CD4-positive, alpha-beta T cell (primary cell): Measurements from ENCODE around the gene COL23A1. TPM values are rescaled to one million over a fixed set of nuclear protein-coding genes. Genes with fewer than 3 reads are reported as not detected.

ENCODE experiments used
- ATAC-seq: fragments of 200-7000 bp; cut with Tn5 transposase; one replicate; pipeline ENCODE4 v1.10.0; 2022; ENCODE audit warnings: mild to moderate bottlenecking; ENCODE audit not compliant: poor library complexity
- CTCF ChIA-PET: fragments of 350-600 bp; sonication (Branson Sonifier 250); formaldehyde crosslinking; loops from one replicate; lab custom pipeline; 2021; ENCODE audit warnings: antibody characterized with exemption, inconsistent platforms; lab: Charles Lee
- POLR2A ChIA-PET: fragments of 350-600 bp; sonication (Branson Sonifier 250); formaldehyde crosslinking; loops from one replicate; lab custom pipeline; 2021; ENCODE audit warnings: antibody characterized with exemption, inconsistent platforms; lab: Charles Lee
- DNase-seq, 14 experiments: peaks; one replicate each; pipeline ENCODE4 v3.0.0-alpha.2; 2013 to 2020; ENCODE audit warnings: mixed read lengths in 2 of 14
- H3K27ac ChIP-seq, 2 donors: one replicate each; pipeline versions ENCODE4 v1.5.1 to v1.7.0; 2013; ENCODE audit warnings: low read length in 2 of 2, low read depth in 1 of 2, mild to moderate bottlenecking in 1 of 2
- H3K27me3 ChIP-seq, 2 experiments: 1 replicate in 1 of 2; 2 replicates in 1 of 2; pipeline versions ENCODE4 v1.6.1 to v1.7.0; 2013; ENCODE audit warnings: low read length in 2 of 2, control low read depth in 1 of 2, mild to moderate bottlenecking in 1 of 2, moderate library complexity in 1 of 2; ENCODE audit not compliant: insufficient read depth in 2 of 2, control insufficient read depth in 1 of 2
- H3K36me3 ChIP-seq: one replicate; pipeline ENCODE4 v1.6.1; 2013; ENCODE audit warnings: low read length, control low read depth; ENCODE audit not compliant: insufficient read depth
- H3K4me1 ChIP-seq: one replicate; pipeline ENCODE4 v1.6.1; 2013; ENCODE audit warnings: low read length, control low read depth; ENCODE audit not compliant: insufficient read depth
- H3K4me3 ChIP-seq: one replicate; pipeline ENCODE4 v1.5.1; 2013; ENCODE audit warnings: mild to moderate bottlenecking, low read length, moderate library complexity
- H3K9me3 ChIP-seq, 2 experiments: 1 replicate in 1 of 2; 2 replicates in 1 of 2; pipeline versions ENCODE4 v1.6.1 to v1.7.0; 2013; ENCODE audit warnings: low read length in 2 of 2, mild to moderate bottlenecking in 2 of 2, control low read depth in 1 of 2, moderate library complexity in 1 of 2; ENCODE audit not compliant: control insufficient read depth in 1 of 2, insufficient read depth in 1 of 2
- H3K27ac Mint-ChIP-seq: one replicate; pipeline ENCODE4 v1.8.0; 2020; ENCODE audit warnings: mixed read lengths
- H3K27me3 Mint-ChIP-seq: one replicate; pipeline ENCODE4 v1.8.0; 2021; ENCODE audit warnings: mixed read lengths
- H3K36me3 Mint-ChIP-seq: one replicate; pipeline ENCODE4 v1.8.0; 2021; ENCODE audit warnings: low read depth, mixed read lengths
- H3K4me1 Mint-ChIP-seq: one replicate; pipeline ENCODE4 v1.8.0; 2021; ENCODE audit warnings: low read depth, mixed read lengths
- H3K4me3 Mint-ChIP-seq: one replicate; pipeline ENCODE4 v1.8.0; 2020; ENCODE audit warnings: mild to moderate bottlenecking, mixed read lengths
- H3K9me3 Mint-ChIP-seq: one replicate; pipeline ENCODE4 v1.8.0; 2020; ENCODE audit warnings: mixed read lengths
- intact Hi-C, 2 experiments: fragments of 100-400 bp; cut with DNase I in 1 of 2; cut with micrococcal nuclease in 1 of 2; formaldehyde crosslinking; loops; one replicate each; pipeline versions ENCODE4 v1.15.1 to v1.9.0; 2023 to 2025; cut with DNase I, micrococcal nuclease
- total RNA-seq, 174 experiments: library from RNA in 2 of 174; stranded (reverse) in 2 of 174; gene quantifications; one replicate each; pipeline ENCODE4 v1.2.3 and lab custom pipeline; 2021 to 2026
- TF ChIP-seq, protein P1 (sequence below): fragments of 200-600 bp; IDR thresholded peaks from one replicate; pipeline ENCODE4 v1.8.0; 2022; ENCODE audit warnings: antibody characterized with exemption, mild to moderate bottlenecking

The COL23A1 gene
- total RNA-seq, 2 experiments from 2014 or later, result not detected

DNA sequence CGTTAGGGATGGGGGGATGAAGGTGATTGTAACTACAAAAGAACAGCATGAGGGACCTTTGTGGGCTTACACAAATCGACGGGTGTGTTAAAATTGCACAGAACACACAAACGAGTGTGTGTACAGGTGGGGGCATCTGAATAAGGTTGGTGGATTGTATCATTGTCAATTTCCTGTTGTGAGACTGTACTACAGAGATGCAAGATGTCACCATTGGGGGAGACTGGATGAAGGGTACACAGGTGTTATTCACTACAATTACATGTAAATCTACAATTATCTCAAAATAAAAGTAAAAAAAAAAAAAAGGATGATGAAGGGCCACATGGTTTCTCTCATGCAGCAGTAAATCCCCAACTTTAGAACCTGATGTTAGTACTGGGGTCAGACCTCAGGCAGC lies 326.1 kb downstream of the COL23A1 start:
- intact Hi-C loops, result no loop called here
- ChIA-PET POLR2A (no interaction called here), CTCF (no interaction called here)
- H3K27ac Mint-ChIP-seq, result no peak overlapping the region
- Histone ChIP-seq H3K27ac (no peak overlapping the region), H3K36me3 (no peaks in the 10 kb centered on the region), H3K4me1 (no peaks in the 10 kb centered on the region), H3K27me3 (no peaks in the 10 kb centered on the region), H3K9me3 (peaks cover 0 to 7% of the 10 kb centered on the region in 2 experiments), H3K4me3 (no peak overlapping the region)
- H3K4me3 Mint-ChIP-seq, result no peak overlapping the region
- TF ChIP-seq, protein P1, sequence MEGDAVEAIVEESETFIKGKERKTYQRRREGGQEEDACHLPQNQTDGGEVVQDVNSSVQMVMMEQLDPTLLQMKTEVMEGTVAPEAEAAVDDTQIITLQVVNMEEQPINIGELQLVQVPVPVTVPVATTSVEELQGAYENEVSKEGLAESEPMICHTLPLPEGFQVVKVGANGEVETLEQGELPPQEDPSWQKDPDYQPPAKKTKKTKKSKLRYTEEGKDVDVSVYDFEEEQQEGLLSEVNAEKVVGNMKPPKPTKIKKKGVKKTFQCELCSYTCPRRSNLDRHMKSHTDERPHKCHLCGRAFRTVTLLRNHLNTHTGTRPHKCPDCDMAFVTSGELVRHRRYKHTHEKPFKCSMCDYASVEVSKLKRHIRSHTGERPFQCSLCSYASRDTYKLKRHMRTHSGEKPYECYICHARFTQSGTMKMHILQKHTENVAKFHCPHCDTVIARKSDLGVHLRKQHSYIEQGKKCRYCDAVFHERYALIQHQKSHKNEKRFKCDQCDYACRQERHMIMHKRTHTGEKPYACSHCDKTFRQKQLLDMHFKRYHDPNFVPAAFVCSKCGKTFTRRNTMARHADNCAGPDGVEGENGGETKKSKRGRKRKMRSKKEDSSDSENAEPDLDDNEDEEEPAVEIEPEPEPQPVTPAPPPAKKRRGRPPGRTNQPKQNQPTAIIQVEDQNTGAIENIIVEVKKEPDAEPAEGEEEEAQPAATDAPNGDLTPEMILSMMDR, result no peak
- DNase-seq, result no peak
- H3K36me3 Mint-ChIP-seq, result no peaks in the 10 kb centered on the region
- H3K27me3 Mint-ChIP-seq, result no peaks in the 10 kb centered on the region
- no peaks in the 10 kb centered on the region for H3K4me1 Mint-ChIP-seq
- H3K9me3 Mint-ChIP-seq, result no peaks in the 10 kb centered on the region
- no peak for ATAC-seq

DNA sequence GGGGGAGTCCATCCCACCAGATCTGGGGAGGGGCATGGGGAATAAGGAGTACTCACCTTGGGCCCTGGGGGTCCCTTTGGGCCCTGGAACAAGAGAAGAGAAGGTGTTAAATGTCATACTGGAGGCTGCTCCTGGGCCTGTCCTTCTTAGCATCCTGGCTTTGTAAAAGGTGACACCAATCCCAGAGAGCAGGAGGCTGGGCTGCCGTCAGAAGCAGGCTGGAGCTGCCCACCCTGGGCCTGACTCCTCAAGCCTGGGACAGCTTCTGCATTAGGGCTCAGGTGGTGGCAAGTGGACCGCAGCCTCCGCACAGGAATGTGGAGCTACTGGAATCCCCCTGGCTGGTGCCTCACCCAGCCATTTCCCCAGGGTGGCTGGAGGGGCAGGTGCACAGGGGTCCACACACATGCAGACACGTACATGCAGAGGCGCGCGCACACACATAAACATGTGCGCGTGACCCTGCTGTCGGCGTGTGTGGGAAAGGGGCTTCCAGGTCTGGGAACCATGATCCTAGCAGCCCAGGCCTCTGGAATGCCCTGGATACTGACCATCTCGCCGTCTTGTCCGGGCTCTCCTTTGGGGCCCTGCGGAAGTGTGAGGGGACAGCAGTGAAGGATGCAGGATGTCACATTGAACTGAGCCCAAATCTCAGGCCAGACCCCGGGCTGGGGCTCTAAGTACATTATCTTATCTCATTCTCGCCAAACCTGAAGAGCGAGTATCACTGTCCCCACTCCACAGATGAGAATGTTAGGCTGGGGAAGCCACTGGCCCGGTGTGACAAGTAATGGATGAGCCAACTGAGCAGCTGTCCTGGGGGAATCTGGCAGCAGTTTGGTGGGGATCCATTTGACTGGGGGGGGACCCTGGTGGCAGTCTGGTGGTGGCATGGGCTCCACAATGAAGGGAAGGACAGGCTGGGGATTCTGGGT lies 328.3 kb downstream of the COL23A1 start:
- H3K36me3 ChIP-seq, result no peaks in the 10 kb centered on the region
- H3K9me3 ChIP-seq, result peaks cover 0 to 7% of the 10 kb centered on the region in 2 experiments
- ChIA-PET POLR2A (no interaction called here), CTCF (interaction anchor here (0.6 kb wide), 1 partner anchor 1927 kb away, joined by 3 read pairs; no protein-coding TSS in a partner anchor)
- H3K27me3 ChIP-seq, result no peaks in the 10 kb centered on the region
- H3K27ac Mint-ChIP-seq, result no peak overlapping the region
- no peak overlapping the region for H3K4me3 ChIP-seq
- no peak overlapping the region for H3K4me3 Mint-ChIP-seq
- H3K4me1 ChIP-seq, result no peaks in the 10 kb centered on the region
- DNase-seq (no peak), ATAC-seq (no peak)
- no peaks in the 10 kb centered on the region for H3K4me1 Mint-ChIP-seq
- no peaks in the 10 kb centered on the region for H3K9me3 Mint-ChIP-seq
- no peaks in the 10 kb centered on the region for H3K36me3 Mint-ChIP-seq
- intact Hi-C loops, result no loop called here
- H3K27me3 Mint-ChIP-seq, result no peaks in the 10 kb centered on the region
- TF ChIP-seq, protein P1, result no peak
- H3K27ac ChIP-seq, result no peak overlapping the region

DNA sequence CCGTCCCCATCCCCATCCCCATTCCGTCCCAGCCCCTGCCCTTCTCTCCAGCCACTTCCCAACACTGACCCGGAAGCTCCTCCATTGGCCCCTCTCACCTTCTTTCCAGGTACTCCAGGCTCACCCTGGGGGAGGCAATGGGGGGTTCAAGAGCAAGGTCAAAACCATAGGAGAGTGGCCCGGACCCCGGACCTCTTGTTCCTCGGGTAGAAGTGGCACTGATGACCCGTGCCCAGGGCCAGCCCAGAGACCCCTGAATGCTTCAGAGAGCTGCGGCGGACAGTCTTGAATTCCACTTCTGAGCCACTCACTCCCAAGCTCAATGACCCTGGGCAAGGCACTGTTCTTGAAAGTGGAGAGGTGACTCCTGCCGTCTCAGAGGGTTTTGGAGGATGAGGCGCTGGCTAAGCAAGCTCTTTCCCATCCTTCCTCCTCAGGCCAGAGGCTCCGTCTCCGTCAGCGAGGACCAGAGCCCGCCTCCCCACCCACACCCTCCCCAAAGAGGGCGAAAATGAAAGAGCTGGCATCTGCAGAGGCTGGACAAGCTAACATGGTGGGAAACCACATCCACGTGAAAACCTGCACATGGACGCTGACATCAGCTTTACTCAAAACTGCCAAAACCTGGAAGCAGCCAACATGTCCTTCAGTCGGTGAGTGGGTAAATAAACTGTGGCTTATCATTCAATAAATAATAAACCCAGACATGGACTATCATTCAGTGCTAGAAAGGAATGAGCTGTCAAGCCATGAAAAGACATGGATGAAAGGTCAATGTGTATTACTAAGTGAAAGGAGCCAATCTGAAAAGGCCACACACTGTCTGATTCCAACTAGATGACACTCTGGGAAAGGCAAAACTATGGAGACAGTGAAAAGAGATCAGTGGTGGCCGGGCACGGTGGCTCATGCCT lies 330.3 kb downstream of the COL23A1 start:
- TF ChIP-seq, protein P1, result no peak
- no peaks in the 10 kb centered on the region for H3K36me3 ChIP-seq
- no peaks in the 10 kb centered on the region for H3K4me1 ChIP-seq
- Mint-ChIP-seq H3K4me3 (no peak overlapping the region), H3K27me3 (no peaks in the 10 kb centered on the region), H3K4me1 (no peaks in the 10 kb centered on the region), H3K36me3 (no peaks in the 10 kb centered on the region), H3K9me3 (no peaks in the 10 kb centered on the region), H3K27ac (no peak overlapping the region)
- H3K27me3 ChIP-seq, result no peaks in the 10 kb centered on the region
- ChIA-PET CTCF (no interaction called here), POLR2A (no interaction called here)
- DNase-seq, result no peak
- ATAC-seq, result no peak
- H3K4me3 ChIP-seq, result no peak overlapping the region
- intact Hi-C loops, result no loop called here
- H3K27ac ChIP-seq, result no peak overlapping the region
- peaks cover 0 to 7% of the 10 kb centered on the region in 2 experiments for H3K9me3 ChIP-seq
